Activated CD8-positive, alpha-beta memory T cell treated with anti-CD3 and anti-CD28 coated beads for 24 hours (primary cell): Measurements from ENCODE around the gene IDH3G.

Experiments
- DNase-seq: peaks from one replicate; pipeline ENCODE4 v3.0.0-alpha.2; 2020

The IDH3G gene

GRCh38 chrX:153784325-153784967 is 9.7 kb downstream of the IDH3G start:
- DNase-seq, result no peak

- no peak for DNase-seq
Measured at GRCh38 chrX:153783378-153784013, 10.7 kb downstream of the IDH3G start.

GRCh38 chrX:153782871-153783270 is 11.3 kb downstream of the IDH3G start:
- no peak for DNase-seq

GRCh38 chrX:153782313-153782712 is 11.9 kb downstream of the IDH3G start:
- no peak for DNase-seq

GRCh38 chrX:153781428-153782047 is 12.6 kb downstream of the IDH3G start:
- no peak for DNase-seq

GRCh38 chrX:153780678-153781427 is 13.3 kb downstream of the IDH3G start, which contains the start of gene SRPK3:
SRPK3 (plus strand) TSS chrX:153781041; CDS start chrX:153781087, 46 bp downstream.
- DNase-seq, result no peak

GRCh38 chrX:153779891-153780677 is 14.1 kb downstream of the IDH3G start:
- DNase-seq, result no peak

- DNase-seq, result no peak
Measured at GRCh38 chrX:153778684-153779101, 15.5 kb downstream of the IDH3G start.

GRCh38 chrX:153778181-153778580 is 16.0 kb downstream of the IDH3G start:
- DNase-seq, result no peak

- DNase-seq, result no peak
Measured at GRCh38 chrX:153777261-153778090, 16.7 kb downstream of the IDH3G start.

GRCh38 chrX:153776611-153777045 is 17.5 kb downstream of the IDH3G start:
- DNase-seq, result no peak

GRCh38 chrX:153776120-153776599 is 18.0 kb downstream of the IDH3G start:
- DNase-seq, result no peak

- DNase-seq, result no peak
Measured at GRCh38 chrX:153775293-153776119, 18.7 kb downstream of the IDH3G start.

- DNase-seq, result no peak
Measured at GRCh38 chrX:153774576-153775292, 19.4 kb downstream of the IDH3G start.

GRCh38 chrX:153773741-153774575 is 20.2 kb downstream of the IDH3G start:
- DNase-seq, result no peak

GRCh38 chrX:153773218-153773611 is 21.0 kb downstream of the IDH3G start:
- no peak for DNase-seq

GRCh38 chrX:153772316-153773217 is 21.6 kb downstream of the IDH3G start:
- no peak for DNase-seq
